GM21723 (cell line): ENCODE data around the gene SDK2.
"Not testable (repeated sequence)": the region's sequence is repeated elsewhere in the genome, so short reads cannot be mapped to it uniquely, and the experiment has no call there.

ENCODE experiments used
- ATAC-seq: cut with Tn5 transposase; IDR thresholded peaks from one replicate; pipeline ENCODE4 v1.9.1; 2021; ENCODE audit warnings: mild to moderate bottlenecking, moderate library complexity; ENCODE audit not compliant: unreplicated experiment

Gene SDK2

GRCh38 chr17:73490851-73491250 lies 153.4 kb downstream of the SDK2 start:
- ATAC-seq: no peak

- no peak for ATAC-seq
Observed at GRCh38 chr17:73489991-73490390, 154.3 kb downstream of the SDK2 start.

- no peak for ATAC-seq
Observed at GRCh38 chr17:73489333-73489732, 154.9 kb downstream of the SDK2 start.

- no peak for ATAC-seq
Observed at GRCh38 chr17:73485130-73485529, 159.1 kb downstream of the SDK2 start.

GRCh38 chr17:73482894-73483293 lies 161.4 kb downstream of the SDK2 start:
- no peak for ATAC-seq

- no peak for ATAC-seq
Observed at GRCh38 chr17:73482251-73482716, 162.0 kb downstream of the SDK2 start.

GRCh38 chr17:73481676-73482075 lies 162.6 kb downstream of the SDK2 start:
- no peak for ATAC-seq

- no peak for ATAC-seq
Observed at GRCh38 chr17:73480740-73481139, 163.5 kb downstream of the SDK2 start.

- ATAC-seq: no peak
Observed at GRCh38 chr17:73478768-73479424, 165.3 kb downstream of the SDK2 start.

- ATAC-seq: no peak
Observed at GRCh38 chr17:73478334-73478733, 165.9 kb downstream of the SDK2 start.

- no peak for ATAC-seq
Observed at GRCh38 chr17:73476890-73477350, 167.3 kb downstream of the SDK2 start.

GRCh38 chr17:73474370-73474988 lies 169.8 kb downstream of the SDK2 start:
- no peak for ATAC-seq

- ATAC-seq: not testable (repeated sequence)
Observed at GRCh38 chr17:73472715-73473114, 171.5 kb downstream of the SDK2 start.

- ATAC-seq: no peak
Observed at GRCh38 chr17:73471924-73472323, 172.3 kb downstream of the SDK2 start.

GRCh38 chr17:73470316-73470826 lies 173.9 kb downstream of the SDK2 start:
- ATAC-seq: no peak

- no peak for ATAC-seq
Observed at GRCh38 chr17:73469311-73469710, 174.9 kb downstream of the SDK2 start.

GRCh38 chr17:73468221-73468620 lies 176.0 kb downstream of the SDK2 start:
- ATAC-seq: no peak

- no peak for ATAC-seq
Observed at GRCh38 chr17:73467651-73468050, 176.6 kb downstream of the SDK2 start.

GRCh38 chr17:73466704-73467433 lies 177.4 kb downstream of the SDK2 start:
- ATAC-seq: no peak

GRCh38 chr17:73465953-73466230 lies 178.4 kb downstream of the SDK2 start:
- no peak for ATAC-seq

GRCh38 chr17:73465130-73465952 lies 178.9 kb downstream of the SDK2 start:
- no peak for ATAC-seq
